ENCODE data around the gene SUSD6.

SUSD6 gene

GRCh38 chr14:69651664-69652063 is 40.3 kb downstream of the SUSD6 start:
- DNase-seq, result no peak

- DNase-seq, result no peak
Observed at GRCh38 chr14:69652942-69653684, 41.7 kb downstream of the SUSD6 start.

- no peak for DNase-seq
Observed at GRCh38 chr14:69654116-69654515, 42.7 kb downstream of the SUSD6 start.

GRCh38 chr14:69657950-69658355 is 46.6 kb downstream of the SUSD6 start:
- DNase-seq, result peak; percentile 80 to 94 (median 87)

- DNase-seq, result peak in 2 of 3 experiments; percentile 61 to 69
Observed at GRCh38 chr14:69658664-69659261, 47.4 kb downstream of the SUSD6 start.

GRCh38 chr14:69660344-69661193 is 49.2 kb downstream of the SUSD6 start:
- DNase-seq, result no peak

GRCh38 chr14:69661194-69661537 is 49.8 kb downstream of the SUSD6 start:
- DNase-seq, result no peak

- no peak for DNase-seq
Observed at GRCh38 chr14:69662636-69663299, 51.4 kb downstream of the SUSD6 start.

- no peak for DNase-seq
Observed at GRCh38 chr14:69663300-69663643, 51.9 kb downstream of the SUSD6 start.

- no peak for DNase-seq
Observed at GRCh38 chr14:69664265-69664664, 52.9 kb downstream of the SUSD6 start.

- DNase-seq, result no peak
Observed at GRCh38 chr14:69664865-69665526, 53.6 kb downstream of the SUSD6 start.

- no peak for DNase-seq
Observed at GRCh38 chr14:69665631-69666030, 54.2 kb downstream of the SUSD6 start.

GRCh38 chr14:69666112-69666511 is 54.7 kb downstream of the SUSD6 start:
- no peak for DNase-seq

GRCh38 chr14:69666690-69667211 is 55.4 kb downstream of the SUSD6 start:
- DNase-seq, result no peak

- no peak for DNase-seq
Observed at GRCh38 chr14:69667938-69668335, 56.5 kb downstream of the SUSD6 start.

- DNase-seq, result no peak
Observed at GRCh38 chr14:69669375-69669774, 58.0 kb downstream of the SUSD6 start.

- DNase-seq, result no peak
Observed at GRCh38 chr14:69670093-69670492, 58.7 kb downstream of the SUSD6 start.

GRCh38 chr14:69671365-69672030 is 60.1 kb downstream of the SUSD6 start:
- DNase-seq, result no peak

GRCh38 chr14:69672356-69672755 is 61.0 kb downstream of the SUSD6 start:
- no peak for DNase-seq

- no peak for DNase-seq
Observed at GRCh38 chr14:69673104-69673503, 61.7 kb downstream of the SUSD6 start.

GRCh38 chr14:69673578-69674305 is 62.3 kb downstream of the SUSD6 start:
- no peak for DNase-seq

Data from NCI-H1417 (cell line).